Esophagus squamous epithelium (tissue), 4 donors: ENCODE measurements around the gene PRKCB.

Experiments
- POLR2A ChIP-seq, 4 donors: fragments of 450-650 bp; IDR thresholded peaks; one replicate each; pipeline ENCODE4 v1.6.1; 2017; ENCODE audit warnings: antibody characterized with exemption in 4 of 4, mild to moderate bottlenecking in 4 of 4, moderate library complexity in 3 of 4
- TF ChIP-seq, protein P1 (sequence below), 6 experiments: fragments of 450-650 bp in 4 of 6; fragments of 200-600 bp in 2 of 6; sonication (generic) in 2 of 6; IDR thresholded peaks; one replicate each; pipeline ENCODE4 v1.5.1; 2016 to 2019; ENCODE audit warnings: antibody characterized with exemption in 6 of 6, mild to moderate bottlenecking in 4 of 6, moderate library complexity in 4 of 6

DNA sequence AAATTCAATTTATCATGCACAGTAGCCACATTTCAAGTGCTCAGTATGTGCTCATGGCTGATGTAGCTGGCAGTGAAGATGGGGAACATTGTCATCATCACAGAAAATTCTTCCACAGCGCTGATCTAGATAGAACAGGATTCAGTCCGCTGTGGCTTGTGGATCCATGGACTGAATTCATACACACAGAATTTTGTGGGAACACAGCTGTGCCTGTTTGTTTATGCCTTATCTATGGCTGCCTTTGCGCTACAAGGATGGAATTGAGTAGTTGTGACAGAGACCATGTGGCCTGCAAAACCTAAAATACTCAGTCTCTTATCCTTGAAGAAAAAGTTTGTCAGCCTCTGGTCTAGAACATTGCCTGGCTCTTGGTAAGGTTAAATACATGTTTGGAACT lies 128.4 kb downstream of the PRKCB start:
- no peak for TF ChIP-seq POLR2A (IDR thresholded peaks at IDR 0.05)
- TF ChIP-seq, protein P1, sequence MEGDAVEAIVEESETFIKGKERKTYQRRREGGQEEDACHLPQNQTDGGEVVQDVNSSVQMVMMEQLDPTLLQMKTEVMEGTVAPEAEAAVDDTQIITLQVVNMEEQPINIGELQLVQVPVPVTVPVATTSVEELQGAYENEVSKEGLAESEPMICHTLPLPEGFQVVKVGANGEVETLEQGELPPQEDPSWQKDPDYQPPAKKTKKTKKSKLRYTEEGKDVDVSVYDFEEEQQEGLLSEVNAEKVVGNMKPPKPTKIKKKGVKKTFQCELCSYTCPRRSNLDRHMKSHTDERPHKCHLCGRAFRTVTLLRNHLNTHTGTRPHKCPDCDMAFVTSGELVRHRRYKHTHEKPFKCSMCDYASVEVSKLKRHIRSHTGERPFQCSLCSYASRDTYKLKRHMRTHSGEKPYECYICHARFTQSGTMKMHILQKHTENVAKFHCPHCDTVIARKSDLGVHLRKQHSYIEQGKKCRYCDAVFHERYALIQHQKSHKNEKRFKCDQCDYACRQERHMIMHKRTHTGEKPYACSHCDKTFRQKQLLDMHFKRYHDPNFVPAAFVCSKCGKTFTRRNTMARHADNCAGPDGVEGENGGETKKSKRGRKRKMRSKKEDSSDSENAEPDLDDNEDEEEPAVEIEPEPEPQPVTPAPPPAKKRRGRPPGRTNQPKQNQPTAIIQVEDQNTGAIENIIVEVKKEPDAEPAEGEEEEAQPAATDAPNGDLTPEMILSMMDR (IDR thresholded peaks at IDR 0.05): no peak
